Activated T-helper 9 cell treated with anti-CD3 and anti-CD28 coated beads, Interleukin-2, amount 50 U/mL, for 16 hours (primary cell): ENCODE measurements around the gene VRK2.
"Not testable (repeated sequence)": the region's sequence is repeated elsewhere in the genome, so short reads cannot be mapped to it uniquely, and the experiment has no call there.

Experiments used
- DNase-seq: peaks from one replicate; pipeline ENCODE4 v3.0.0-alpha.2; 2020; ENCODE audit warnings: low read depth

VRK2 gene

DNA sequence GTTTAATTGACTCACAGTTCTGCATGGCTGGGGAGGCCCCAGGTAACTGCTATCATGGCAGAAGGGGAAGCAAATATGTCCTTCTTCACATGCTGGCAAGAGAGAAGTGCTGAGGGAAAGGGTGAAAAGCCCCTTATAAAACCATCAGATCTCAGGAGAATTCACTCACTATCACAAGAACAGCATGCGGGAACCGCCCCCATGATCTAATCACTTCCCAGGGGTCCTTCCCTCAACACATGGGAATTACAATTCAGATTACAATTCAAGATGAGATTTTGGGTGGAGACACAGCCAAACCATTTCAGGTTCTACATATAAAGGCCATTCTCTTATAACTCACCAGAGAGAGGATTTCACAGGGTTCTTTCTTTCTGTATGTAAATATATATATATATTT, 62.9 kb downstream of the VRK2 start:
- no peak for DNase-seq

- no peak for DNase-seq
These were observed 64.2 kb downstream of the VRK2 start for GRCh38 chr2:58110765-58111164.

DNA sequence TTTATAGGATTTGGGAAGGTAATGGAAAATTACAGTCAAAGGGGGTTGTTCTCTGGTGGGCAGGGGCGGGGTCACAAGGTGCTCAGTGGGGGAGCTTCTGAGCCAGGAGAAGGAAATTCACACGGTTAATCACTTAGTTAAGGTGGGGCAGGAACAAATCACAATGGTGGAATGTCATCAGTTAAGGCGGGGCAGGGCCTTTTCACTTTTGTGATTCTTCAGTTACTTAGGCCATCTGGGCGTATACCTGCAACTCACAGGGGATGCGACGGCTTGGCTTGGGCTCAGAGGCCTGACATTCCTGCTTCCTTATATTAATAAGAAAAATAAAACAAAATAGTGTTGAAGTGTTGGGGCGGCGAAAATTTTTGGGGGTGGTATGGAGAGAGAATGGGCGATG, 67.0 kb downstream of the VRK2 start:
- not testable (repeated sequence) for DNase-seq

DNA sequence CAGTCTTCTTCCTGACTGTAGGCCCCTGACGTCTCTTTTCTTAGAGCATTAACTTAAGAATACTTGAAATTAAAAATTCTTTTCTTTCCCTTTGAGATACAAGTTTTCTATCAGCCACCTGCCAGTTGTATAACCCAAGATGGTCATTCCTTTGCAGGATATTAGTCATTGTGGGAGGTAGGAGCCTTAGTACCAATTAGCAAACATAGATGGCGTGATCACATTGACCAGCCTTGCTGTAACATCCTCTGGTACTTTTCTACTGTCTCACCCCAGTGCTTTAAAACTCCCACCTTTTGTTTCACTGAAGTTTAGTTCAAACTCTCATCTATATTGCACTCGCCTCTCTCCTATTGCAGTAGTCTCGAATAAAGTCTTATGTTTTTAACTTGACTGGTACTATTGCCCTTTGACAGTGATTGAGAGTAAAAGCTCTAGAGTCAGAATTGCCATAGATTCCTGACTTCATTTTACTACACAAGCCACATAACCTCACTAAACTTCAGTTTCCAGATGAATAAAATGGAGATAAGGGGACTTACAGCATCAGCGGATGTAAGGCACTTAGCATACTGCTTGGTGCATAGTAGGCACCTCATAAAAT, 74.1 kb downstream of the VRK2 start:
- DNase-seq: no peak

- DNase-seq: no peak
These were observed 75.4 kb downstream of the VRK2 start for GRCh38 chr2:58122040-58122439.

DNA sequence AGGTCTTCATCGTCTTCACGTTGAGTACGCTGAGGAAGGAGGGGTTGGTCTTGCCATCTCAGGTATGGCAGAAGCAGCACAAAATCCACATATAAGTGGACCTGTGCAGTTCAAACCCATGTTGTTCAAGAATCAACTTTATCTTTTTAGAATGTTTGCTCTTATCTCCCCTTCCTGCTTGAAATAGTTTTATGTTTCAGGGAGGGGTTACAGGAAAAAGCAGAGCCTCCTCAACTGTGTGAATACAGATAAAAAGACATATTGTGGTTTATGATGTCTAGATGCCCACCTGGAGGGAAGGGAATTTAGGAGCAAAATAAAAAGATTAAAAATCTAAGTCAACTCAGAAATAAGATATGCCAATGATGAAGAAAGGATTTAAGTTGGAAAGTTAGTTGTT, 75.9 kb downstream of the VRK2 start:
- DNase-seq: no peak

- no peak for DNase-seq
These were observed 80.5 kb downstream of the VRK2 start for GRCh38 chr2:58127111-58127510.

GRCh38 chr2:58130238-58130637, 83.6 kb downstream of the VRK2 start:
- no peak for DNase-seq

DNA sequence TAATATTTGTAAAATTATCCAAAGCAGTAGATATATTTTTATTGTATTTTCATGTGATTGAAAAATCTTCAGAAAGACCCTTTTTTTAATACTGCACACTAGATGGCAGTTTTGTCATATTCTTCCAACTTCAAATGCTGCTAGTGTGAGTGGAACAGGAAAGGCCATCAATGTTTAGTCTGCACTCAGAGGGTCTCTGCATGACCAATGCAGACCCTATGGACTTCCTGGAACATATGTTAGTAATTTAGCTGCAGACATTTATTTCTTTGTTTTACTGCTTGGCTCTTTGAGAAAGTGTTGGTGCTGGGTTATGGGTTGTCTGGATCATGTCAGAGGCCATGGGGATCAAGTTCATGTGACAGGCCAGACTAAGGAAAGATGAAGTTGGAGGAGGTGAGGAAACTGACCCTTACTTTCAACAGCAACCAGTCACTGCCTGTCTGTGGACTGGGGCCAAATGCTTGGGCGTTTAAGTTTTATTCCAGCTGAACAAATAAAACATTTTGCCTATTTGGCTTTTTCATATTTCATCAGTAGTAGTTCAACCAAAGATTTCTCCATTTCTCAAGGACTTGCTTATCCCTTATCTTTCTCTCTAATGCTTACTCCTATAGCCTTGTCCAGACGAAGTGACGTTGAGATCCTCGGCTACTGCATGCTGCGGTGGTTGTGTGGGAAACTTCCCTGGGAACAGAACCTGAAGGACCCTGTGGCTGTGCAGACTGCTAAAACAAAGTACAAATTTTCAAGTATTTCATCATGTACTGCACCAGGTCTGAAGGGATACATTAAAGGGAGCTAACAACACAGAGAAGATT, 84.8 kb downstream of the VRK2 start:
- no peak for DNase-seq

GRCh38 chr2:58133395-58133794, 86.8 kb downstream of the VRK2 start:
- no peak for DNase-seq

DNA sequence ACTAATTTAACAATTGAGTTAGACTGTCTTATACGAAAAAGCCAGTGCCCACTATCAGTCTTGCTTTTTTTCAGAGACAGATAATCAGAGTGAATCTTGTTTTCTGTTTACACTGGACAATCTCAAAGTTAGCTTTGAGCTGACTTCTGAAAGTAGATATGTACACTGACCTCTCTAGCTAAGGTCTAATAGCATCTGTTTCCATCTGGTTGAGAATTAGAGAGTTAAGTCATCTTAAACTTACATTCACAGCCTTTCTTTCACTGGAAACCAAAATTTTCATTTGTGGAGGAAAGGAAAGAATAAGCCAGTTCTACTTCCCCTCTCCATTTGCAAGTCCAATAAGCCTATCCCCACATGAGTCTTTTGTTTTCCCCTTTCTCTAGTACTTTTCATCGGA, 89.3 kb downstream of the VRK2 start:
- no peak for DNase-seq

GRCh38 chr2:58137221-58137620, 90.6 kb downstream of the VRK2 start:
- DNase-seq: no peak

DNA sequence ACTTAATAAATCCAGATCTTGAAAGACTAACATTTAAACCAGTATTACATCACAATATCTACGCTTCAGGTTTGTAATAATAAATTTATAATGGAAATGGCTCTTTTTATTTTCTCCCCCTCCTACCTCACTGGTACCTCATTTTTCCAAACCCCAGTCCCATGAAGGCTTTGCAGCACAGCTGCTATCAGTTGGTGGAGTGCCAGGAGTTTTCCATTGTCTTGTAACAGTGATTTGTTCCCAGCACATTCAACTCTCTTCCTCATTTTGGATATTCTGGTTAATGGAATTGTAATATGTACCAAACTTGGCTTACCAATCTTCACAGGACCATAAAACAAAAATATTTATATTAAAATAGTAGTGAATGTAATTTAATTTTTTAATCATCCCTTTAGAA, 91.2 kb downstream of the VRK2 start:
- DNase-seq: no peak

GRCh38 chr2:58138396-58139030, 91.9 kb downstream of the VRK2 start:
- DNase-seq: no peak

GRCh38 chr2:58140508-58141072, 94.0 kb downstream of the VRK2 start:
- DNase-seq: no peak

- DNase-seq: not testable (repeated sequence)
These were observed 99.2 kb downstream of the VRK2 start for GRCh38 chr2:58145769-58146168.

DNA sequence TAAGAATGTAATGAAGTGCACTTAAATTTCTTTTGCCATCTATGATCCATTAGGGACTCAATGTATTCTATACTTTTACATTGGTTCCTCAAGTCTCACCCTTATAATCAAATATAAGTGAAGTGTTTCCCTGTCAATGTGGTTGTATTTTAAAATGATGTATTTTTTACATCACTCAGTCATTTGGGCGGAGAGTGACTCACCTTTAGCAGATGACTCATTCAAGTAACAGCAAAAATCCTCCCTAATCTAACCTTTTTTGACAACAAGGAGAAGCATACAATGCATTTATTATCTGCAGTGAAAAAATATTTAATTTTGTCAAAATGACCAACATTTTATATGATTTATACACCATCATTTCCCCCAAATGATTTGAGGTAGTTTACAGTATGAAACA, 100.1 kb downstream of the VRK2 start:
- no peak for DNase-seq

GRCh38 chr2:58155160-58155778, 108.7 kb downstream of the VRK2 start:
- no peak for DNase-seq

GRCh38 chr2:58156780-58157179, 110.2 kb downstream of the VRK2 start:
- no peak for DNase-seq

DNA sequence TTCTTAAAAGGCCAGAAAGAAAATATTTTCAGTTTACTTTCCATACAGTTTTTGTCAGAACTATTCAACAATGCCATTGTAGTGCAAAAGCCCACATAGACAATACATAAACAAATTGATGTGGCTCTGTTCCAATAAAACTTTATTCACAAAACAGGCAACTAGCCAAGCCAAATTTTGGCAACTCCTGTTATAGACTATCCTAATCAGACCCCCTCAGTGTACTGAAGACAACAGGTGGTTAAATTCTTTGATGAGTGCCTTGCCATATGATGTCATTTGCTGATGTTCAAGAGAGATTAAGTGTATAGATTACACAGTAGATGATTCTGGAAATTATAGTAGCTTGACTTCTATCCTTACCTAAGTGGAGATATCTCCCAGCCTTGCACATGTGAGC, 111.1 kb downstream of the VRK2 start:
- no peak for DNase-seq

DNA sequence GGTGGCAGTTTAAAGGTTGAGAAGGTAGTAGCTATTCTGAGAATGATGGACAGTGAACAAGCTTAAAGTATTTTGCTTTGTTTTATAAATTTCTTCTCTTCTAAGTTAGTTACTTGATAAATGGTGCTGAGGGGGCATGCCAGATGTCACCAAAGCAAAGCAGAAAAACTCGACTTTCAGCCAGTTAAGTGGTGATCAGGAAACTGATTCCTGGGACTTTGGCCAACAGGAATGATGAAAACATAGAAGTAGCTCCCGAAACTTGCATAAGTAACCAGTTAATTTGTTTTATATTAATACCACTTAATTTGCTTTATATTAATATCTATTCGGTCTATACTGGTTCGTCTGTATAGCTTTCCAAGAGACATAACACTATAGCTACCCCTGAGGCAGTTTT, 111.9 kb downstream of the VRK2 start:
- DNase-seq: no peak

DNA sequence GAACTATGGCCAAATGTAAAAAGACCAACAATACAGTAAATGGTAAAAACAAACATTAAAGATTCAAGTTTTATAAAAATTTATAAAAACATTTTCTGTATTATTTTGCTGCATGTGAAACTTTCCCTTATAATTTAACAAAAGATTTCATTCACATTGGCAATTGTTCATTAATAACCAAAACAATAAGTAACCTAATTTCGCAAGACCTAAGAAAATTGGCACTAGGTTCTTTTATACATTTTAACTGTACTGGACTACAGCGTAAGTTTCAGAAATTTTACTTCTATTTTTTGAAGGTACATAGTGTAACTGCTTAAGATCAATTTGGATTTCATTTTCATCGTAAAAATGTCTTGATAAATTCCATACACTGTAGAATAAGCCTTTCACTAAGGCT, 117.3 kb downstream of the VRK2 start:
- no peak for DNase-seq

DNA sequence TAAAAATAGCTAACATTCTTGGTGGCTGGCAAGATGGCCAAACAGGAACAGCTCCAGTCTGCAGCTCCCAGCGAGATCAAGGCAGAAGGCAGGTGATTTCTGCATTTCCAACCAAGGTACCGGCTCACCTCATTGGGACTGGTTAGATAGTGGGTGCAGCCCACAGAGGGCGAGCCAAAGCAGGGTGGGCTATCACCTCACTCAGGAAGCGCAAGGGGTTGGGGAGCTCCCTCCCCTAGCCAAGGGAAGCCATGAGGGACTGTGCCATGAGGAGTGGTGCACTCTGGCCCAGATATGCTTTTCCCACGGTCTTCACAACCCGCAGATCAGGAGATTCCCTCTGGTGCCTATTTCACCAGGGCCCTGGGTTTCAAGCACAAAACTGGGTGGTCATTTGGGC, 121.5 kb downstream of the VRK2 start:
- DNase-seq: not testable (repeated sequence)
